HG03066 (cell line): ENCODE data around the gene MACROD2.
"Not testable (repeated sequence)": the region's sequence is repeated elsewhere in the genome, so short reads cannot be mapped to it uniquely, and the experiment has no call there.

ENCODE experiments used
- ATAC-seq: cut with Tn5 transposase; IDR thresholded peaks from one replicate; pipeline ENCODE4 v1.9.1; 2021; ENCODE audit warnings: low read depth; ENCODE audit not compliant: unreplicated experiment

Gene MACROD2

DNA sequence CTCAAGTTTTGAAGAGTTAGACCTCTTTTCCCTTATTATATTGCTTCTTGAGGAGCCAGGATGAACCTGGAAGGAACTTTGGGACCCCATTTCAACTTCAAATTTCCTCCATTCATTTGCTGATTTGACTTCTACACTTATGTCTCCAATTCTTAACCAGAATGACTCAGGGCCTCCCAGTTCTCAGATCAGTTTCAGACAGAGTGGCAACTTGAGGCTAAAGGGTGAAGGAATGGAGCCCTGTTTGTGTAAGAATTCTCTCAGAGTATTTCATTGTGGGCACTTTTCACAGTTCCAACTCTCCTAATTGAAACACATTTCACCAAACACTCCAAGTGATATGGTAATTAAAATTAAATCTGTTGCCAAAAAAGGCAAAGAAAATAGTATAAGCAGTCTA is 451.1 kb downstream of the MACROD2 start:
- ATAC-seq, result no peak

DNA sequence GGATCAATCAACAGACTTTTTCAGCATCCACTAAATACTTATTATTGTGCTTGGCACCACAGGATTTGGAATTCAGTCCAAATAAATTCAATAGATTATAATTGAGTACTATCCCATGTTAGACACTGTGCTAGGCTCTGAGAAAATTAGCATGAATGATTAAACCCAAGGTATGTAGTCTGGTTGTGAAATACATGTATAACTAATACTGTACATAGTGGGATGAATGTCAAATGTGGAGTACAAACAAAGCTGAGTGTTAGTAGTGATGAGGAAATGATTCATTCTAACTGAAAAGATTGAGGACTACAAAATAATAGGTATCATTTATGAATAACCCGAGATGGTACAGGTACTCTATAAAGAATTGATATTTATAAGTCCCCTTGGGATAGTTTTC is 454.0 kb downstream of the MACROD2 start:
- no peak for ATAC-seq

DNA sequence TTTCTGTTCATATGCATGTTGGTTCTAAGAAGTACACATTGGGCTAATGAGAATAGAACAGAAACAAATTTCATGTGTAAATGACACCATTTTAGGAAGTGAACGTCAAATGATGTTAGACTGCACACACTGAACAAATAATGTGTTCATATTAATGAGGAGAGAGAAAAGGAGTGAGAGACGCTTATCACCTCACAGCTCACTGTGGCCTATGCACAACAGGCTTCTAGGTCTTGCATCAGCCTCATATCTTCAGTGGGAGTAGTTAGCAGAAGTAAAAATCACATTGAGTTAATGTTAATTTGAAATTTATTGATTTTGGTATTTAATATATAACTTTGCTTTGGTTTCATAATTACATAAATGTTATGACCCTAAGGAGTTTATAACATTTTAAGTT is 454.9 kb downstream of the MACROD2 start:
- ATAC-seq, result no peak

DNA sequence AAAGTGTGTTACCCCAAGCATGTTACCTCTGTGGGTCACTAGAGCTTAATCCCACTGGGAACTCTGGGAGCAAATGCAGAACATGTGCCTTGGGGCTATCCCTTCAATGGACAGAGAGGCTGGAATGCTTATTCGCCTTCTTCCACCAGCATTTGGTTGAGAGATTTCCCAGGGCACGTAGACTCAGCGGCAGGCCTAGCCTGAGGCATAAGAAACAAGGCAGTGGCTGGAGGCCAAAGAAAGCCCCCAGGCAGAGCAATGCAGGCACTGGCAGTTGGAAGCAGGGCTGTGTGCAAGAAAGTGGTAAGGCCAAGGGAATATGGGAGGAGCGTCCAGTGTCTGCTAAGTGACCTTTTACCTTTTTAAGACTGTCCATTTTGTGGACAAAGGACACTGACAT is 456.1 kb downstream of the MACROD2 start:
- ATAC-seq, result no peak

DNA sequence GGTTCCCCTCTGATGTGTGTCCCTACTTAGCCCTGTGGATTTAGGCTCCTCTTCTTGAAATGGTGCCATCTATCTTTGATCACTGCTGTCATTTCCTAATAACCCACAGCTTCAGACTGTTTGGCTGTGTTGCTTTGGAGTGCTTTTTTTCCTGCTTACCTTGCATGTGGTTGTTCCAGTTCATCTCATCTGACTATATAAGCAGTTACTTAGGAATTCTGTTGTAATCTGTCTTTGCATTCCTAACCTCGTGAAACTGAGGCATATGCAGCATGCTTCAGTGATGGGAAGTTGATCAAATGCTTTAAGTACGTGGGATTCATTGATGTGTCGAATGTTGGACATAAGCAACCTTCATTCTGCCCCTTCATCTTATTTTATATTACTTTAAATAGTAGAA is 457.9 kb downstream of the MACROD2 start:
- no peak for ATAC-seq

DNA sequence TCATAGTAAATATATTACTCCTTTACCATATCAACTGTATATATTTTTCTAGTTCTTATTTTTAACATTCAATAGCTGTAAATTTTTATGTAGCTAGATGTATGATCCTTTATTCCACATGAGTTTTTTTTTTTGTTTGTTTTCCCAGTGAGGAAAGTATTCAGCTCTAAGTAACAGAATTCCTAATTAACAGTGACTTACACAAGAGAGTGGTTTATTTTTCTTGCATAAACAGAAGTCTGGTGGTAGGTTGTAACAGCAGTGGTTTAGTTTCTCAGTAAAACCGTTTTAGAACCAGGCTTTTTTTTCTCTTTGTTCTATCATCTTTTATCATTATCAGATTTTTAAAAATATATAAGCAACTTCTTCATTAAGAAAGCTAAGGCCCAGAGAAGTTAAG is 459.0 kb downstream of the MACROD2 start:
- ATAC-seq, result no peak

DNA sequence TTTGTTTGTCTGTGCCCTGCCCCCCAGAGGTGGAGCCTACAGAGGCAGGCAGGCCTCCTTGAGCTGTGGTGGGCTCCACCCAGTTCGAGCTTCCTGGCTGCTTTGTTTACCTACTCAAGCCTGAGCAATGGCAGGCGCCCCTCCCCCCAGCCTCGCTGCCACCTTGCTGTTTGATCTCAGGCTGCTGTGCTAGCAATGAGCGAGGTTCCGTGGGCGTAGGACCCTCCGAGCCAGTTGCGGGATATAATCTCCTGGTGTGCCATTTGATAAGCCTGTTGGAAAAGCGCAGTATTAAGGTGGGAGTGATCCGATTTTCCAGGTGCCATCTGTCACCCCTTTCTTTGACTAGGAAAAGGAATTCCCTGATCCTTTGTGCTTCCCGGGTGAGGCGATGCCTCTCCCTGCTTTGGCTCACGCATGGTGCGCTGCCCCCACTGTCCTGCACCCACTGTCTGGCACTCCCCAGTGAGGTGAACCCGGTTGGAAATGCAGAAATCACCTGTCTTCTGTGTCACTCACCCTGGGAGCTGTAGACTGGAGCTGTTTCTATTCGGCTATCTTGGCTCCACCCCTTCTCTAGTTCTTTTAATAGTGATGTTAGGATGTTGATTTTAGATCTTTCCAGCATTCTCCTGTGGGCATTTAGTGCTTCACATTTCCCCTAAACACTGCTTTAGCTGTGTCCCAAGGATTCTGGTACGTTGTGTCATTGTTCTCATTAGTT is 471.9 kb downstream of the MACROD2 start:
- ATAC-seq, result not testable (repeated sequence)

DNA sequence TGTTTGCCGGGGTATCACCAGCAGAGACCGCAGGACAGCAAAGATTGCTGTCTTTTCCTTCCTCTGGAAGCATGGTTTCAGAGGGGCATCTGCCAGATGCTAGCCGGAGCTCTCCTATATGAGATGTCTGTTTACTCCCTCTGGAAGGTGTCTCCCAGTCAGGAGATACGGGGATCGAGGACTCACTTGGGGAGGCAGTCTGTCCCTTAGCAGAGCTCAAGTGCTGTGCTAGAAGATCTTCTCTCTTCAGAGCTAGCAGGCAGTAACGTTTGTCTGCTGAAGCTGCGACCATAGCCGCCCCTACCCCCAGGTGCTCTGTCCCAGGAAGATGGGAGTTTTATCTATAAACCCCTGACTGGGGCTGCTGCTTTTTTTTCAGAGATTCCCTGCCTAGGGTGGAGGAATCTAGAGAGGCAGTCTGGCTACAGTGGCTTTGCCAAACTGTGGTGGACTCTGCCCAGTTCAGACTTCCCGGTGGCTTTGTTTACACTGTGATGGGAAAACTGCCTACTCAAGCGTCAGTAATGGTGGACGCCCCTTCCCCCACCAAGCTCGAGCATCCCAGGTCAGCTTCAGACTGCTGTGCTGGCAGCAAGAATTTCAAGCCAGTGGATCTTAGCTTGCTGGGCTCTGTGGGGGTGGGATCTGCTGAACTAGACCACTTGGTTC is 475.0 kb downstream of the MACROD2 start:
- no peak for ATAC-seq

DNA sequence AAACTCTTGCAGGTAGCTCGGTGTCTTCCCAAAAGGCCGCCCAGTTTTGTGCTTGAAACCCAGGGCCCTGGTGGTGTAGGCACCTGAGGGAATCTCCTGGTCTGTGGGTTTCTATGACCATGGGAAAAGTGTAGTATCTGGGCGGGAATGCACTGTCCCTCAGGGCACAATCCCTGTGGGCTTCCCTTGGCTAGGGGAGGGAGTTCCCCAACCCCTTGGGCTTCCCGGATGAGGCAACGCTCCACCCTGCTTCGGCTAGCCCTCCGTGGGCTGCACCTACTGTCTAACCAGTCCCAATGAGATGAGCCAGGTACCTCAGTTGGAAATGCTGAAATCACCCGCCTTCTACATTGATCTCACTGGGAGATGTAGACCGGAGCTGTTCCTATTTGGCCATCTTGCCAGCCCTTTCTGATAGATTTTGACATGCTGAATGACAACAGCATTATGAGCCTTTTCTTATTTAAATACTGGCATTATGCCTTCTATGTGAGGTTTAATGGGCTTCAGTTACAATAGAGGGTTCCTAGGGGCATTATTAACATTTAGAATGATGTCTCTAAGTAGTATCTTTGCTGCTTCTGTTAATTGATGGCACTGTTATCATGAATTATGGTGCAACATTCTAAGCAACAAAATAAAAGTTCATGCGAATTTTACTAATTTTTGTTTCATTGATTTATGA is 475.8 kb downstream of the MACROD2 start:
- ATAC-seq, result no peak

DNA sequence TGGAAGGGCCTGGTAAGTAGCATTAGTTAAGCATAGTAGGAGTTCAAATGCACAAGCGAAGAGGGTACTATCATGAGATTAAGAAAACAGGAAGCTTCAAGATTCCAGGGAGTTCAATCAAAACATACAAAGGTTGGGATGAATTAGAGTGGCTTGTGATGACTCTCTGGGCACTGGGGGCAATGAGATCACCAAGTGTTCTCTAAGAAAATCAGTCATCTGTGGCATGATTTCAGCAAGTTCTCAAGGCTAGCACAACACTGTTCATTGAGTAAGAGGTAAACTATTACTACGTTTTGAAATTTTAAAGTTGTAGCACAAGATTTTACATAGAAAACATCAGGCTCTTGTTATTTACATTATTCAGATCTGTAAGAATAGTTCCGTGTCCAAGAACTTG is 481.8 kb downstream of the MACROD2 start:
- ATAC-seq, result no peak

DNA sequence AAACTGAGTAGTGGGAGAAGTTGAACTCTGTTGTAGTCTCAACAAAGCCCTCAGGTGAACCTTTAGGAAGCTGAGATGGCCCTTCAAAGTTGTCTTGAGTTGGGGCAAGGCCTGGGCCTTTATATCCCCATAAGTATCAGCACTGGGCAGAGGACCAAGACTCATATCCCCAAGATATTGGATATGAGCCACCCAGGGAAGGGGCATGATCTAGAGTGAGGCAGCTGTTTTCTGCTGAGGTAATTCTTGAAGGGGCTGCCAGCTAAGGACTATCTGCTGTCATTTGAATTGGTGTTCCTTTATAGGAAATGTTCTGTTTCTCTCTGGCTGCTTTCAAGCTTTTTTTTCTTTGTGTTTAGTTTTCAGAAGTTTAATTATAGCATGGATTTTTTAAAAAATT is 482.8 kb downstream of the MACROD2 start:
- ATAC-seq, result no peak

DNA sequence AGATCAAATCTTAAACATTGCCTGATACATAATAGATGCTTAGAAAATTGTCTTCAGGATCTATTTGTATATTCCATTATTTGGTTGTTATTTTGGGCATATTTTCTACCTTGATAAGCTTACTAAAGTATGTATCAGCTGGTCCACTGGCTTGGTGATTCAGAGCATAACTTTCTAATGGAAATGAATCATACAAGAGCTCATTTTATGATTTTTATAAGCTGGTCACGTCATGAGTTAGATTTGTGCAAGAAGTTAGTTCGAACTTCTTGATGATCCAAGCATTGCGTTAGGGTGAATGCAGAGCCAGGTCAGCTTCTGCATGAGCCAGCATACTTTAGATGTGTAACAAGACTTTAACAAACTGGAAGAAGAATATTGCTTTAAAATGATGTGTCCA is 486.5 kb downstream of the MACROD2 start:
- ATAC-seq, result no peak

DNA sequence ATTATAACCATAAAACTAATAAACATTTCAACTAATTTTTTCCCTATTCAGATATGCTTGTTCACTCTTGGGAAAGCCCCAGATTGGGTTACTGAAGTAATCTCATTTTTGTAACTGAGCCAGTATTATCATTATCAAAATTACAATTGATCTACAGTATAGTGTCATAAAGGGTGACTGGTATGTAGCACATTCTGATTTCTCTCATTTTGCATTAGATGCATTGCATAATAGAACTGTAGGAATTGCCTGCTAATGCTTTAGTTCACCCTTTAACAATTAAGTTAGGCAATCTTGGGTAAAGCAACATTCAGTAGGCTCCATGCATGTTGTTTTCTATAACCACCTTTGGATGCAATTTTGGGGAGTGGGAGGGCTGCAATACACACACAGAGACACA is 492.9 kb downstream of the MACROD2 start:
- ATAC-seq, result no peak

DNA sequence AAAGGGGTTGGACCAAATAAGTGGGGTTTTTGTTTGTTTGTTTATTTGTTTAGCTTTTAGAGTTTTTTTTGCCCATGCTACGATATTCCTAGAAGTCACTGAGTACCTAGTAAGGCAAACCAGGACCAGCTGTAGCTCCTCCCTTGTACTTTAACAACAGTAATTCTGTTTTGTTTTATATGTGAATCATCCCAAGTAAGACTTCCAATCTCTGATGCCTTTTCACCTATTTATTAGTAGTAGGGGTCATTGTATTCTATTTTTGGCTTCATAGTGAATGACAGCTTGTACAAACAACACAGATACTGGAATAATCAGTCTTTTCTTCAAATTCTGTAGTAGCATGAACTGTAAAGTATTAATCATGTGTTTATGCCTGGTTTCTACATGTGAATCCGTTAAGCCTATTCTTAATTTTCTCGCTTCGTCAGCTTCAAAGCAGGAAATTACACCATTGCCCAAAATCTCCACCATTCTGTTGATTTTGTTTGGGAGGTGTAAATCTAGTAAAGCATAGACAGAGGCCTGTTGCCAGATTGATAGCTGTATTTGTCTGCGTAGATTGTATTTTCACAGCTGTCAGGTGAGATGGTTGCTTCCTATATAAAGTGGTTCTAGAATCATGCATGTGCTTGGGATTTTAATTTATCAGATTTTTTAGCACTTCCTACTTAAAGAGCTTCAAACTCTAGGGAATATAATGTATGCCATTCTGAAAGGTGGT is 493.6 kb downstream of the MACROD2 start:
- no peak for ATAC-seq

DNA sequence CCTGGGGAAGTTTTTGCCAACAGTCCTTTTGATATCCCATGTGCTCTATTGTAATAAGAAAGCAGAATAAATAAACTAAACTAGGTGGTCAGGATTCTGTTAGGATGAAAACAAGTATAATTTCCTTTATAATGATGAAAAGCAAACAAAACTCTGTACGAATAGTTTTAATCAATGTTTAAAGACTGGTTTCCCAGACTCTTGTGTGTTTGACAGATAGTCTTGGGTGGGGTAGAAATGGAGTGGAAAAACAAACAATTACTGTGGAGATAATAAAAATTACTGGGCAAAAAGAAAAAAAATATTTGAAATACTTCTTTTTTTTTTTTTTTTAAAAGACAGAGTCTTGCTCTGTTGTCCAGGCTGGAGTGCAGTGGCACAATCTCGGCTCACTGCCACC is 494.2 kb downstream of the MACROD2 start:
- no peak for ATAC-seq

DNA sequence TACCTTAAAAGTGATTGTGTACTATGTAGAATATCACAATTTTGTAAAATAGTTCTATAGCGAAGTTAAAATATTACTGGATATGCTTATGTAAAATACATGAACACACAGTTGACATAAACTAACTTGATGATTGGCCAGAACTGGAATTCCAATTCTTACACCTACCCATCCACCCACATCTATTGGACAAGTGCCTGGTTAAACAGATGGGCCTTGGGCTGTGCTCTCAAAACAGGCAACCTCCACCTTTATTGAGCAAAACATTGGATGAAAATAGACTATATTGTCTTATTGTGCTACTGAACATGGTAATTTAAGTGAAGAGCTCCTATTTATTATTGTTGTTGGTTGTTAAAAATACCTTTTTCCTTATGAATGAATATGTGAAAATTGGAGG is 496.1 kb downstream of the MACROD2 start:
- no peak for ATAC-seq

DNA sequence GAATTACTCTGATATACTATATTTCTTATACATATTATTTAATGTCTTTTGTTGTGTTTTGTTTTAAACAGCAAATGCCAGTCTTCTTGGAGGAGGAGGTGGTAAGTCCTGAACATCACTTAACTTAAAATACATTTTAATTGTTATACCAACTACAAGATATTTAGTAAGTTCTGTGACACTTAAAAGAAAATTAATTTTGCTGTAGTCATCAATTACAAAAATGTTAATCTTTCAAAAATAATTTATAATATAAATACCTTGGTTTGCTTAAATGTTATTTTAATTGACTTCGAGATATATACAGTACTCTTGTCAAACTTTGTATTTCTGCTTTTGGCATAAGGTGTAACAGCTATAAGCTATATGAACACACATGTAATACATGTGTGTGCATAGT is 498.1 kb downstream of the MACROD2 start:
- ATAC-seq, result no peak

DNA sequence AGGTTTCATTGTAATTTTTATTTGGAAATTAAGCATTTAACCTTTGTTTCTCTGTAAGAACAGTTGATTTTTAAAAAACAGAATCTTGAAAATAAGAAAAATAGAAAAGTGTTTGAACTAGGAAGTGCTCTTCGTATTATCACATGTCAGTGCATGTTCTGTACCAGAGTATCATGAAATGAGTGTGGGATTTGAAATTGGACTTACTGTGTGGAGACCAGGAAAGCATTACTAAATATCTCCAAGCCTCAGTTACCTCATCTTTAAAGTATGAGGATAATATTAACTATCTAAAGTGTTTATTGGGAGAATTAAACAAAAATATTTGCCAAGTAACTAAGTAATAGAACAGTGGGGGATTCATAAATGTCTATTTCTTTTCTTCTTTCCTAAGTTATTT is 499.0 kb downstream of the MACROD2 start:
- no peak for ATAC-seq

DNA sequence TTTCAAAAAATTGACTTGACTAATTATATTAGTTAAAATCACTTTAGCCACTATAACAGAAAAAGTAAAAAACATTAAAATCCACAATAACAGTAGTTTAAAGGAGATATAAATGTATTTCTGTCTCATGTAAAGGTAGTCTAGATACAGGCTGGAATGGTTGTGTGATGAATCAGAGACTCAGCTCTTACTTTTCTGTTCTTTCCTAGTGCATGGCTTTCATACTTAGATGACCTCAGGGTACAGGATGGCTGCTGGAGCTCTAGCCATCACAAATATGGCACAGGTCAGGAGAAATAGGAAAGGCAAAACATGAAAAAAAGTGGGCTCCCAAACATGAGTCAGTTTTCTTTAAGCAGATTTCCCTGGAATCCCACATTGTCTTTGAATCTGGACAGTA is 499.8 kb downstream of the MACROD2 start:
- no peak for ATAC-seq

DNA sequence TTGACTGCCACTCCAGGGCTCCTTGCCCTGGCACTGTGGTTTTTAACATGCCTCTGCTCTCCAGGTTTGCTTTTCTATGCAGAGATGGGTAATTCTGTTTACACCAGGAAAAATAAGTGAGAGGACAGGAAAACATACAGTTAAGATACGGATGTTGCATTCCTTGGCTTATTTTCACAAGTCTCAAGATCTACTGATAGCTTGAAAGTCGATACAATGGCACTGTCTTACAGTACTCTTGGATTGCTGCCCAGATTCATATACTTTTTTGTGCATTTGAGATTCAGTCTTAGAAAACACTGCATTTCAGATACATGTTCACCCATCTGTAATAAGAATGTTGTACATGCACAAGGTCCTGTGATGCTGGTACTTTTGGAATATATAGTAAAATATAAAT is 501.7 kb downstream of the MACROD2 start:
- ATAC-seq, result no peak

DNA sequence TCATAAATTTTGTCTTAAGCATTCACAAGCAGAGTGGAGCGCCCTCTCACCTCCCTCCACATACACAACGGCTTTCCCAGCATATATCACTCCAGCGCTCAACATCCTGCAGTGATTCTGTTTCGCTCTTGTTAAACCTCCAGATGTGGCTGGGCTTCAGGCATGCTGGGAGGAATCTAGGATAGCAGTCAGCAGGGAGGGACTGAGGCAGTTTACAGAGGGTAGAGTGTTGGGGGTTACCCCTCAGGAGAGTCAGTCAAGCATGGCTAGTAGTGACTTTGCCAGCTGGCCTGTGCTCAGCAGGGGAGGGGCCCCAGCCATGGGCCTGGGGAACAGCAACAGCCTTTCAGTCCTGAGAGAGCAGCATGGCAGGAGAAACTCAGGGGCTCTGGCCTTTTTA is 503.5 kb downstream of the MACROD2 start:
- no peak for ATAC-seq
